GM12801 (cell line): Measurements from ENCODE around the gene PCNT.

Experiments used
- CTCF ChIP-seq: IDR thresholded peaks from one replicate; pipeline ENCODE4 v1.5.1; 2011; ENCODE audit warnings: control low read depth; ENCODE audit not compliant: insufficient read length; ENCODE audit errors: extremely low read depth

PCNT gene

GRCh38 chr21:46399129-46399528 lies 75.2 kb downstream of the PCNT start:
- TF ChIP-seq CTCF = no peak

GRCh38 chr21:46399686-46400085 lies 75.7 kb downstream of the PCNT start:
- no peak for TF ChIP-seq CTCF

- TF ChIP-seq CTCF = no peak
Measured at GRCh38 chr21:46401186-46401910, 77.4 kb downstream of the PCNT start.

GRCh38 chr21:46402421-46402820 lies 78.5 kb downstream of the PCNT start:
- TF ChIP-seq CTCF = no peak

- TF ChIP-seq CTCF = no peak
Measured at GRCh38 chr21:46404306-46404705, 80.3 kb downstream of the PCNT start.

GRCh38 chr21:46406001-46406400 lies 82.0 kb downstream of the PCNT start:
- no peak for TF ChIP-seq CTCF

- no peak for TF ChIP-seq CTCF
Measured at GRCh38 chr21:46409641-46410406, 85.9 kb downstream of the PCNT start.
